H9 (cell line): ENCODE measurements around the gene CHRNG. TPM values are rescaled to one million over a fixed set of nuclear protein-coding genes. Genes with fewer than 3 reads are reported as not detected.

ENCODE experiments used
- DNase-seq: peaks from one replicate; pipeline ENCODE4 v3.0.0-alpha.2; 2017
- H2AFZ ChIP-seq: one replicate; pipeline ENCODE4 v1.6.1; 2013; ENCODE audit warnings: mild to moderate bottlenecking, low read length, control low read depth, moderate library complexity
- H2AK5ac ChIP-seq: 2 replicates; pipeline ENCODE4 v1.6.1; 2013; ENCODE audit warnings: low read length, control low read depth, mixed read lengths; ENCODE audit not compliant: insufficient read length
- H2BK120ac ChIP-seq: one replicate; pipeline ENCODE4 v1.6.1; 2013; ENCODE audit warnings: low read depth, mild to moderate bottlenecking, low read length, control low read depth, inconsistent platforms; ENCODE audit not compliant: poor library complexity, severe bottlenecking
- H2BK12ac ChIP-seq: 2 replicates; pipeline ENCODE4 v1.6.1; 2013; ENCODE audit warnings: low read length, control low read depth, mixed read lengths, low read depth; ENCODE audit not compliant: insufficient read length
- H2BK15ac ChIP-seq: 2 replicates; pipeline ENCODE4 v1.6.1; 2013; ENCODE audit warnings: low read depth, low read length, control low read depth
- H2BK20ac ChIP-seq: one replicate; pipeline ENCODE4 v1.6.1; 2013; ENCODE audit warnings: low read depth, mild to moderate bottlenecking, low read length, control low read depth, inconsistent platforms; ENCODE audit not compliant: poor library complexity, severe bottlenecking
- H2BK5ac ChIP-seq: 2 replicates; pipeline ENCODE4 v1.6.1; 2013; ENCODE audit warnings: low read length, control low read depth, mixed read lengths; ENCODE audit not compliant: insufficient read length
- H3K14ac ChIP-seq: 2 replicates; pipeline ENCODE4 v1.6.1; 2013; ENCODE audit warnings: low read length, control low read depth; ENCODE audit not compliant: insufficient read depth
- H3K18ac ChIP-seq: 2 replicates; pipeline ENCODE4 v1.6.1; 2013; ENCODE audit warnings: low read depth, mild to moderate bottlenecking, mixed read lengths, low read length, control low read depth; ENCODE audit not compliant: insufficient read length
- H3K23ac ChIP-seq: 2 replicates; pipeline ENCODE4 v1.6.1; 2013; ENCODE audit warnings: low read length, control low read depth, mixed read lengths, low read depth; ENCODE audit not compliant: insufficient read length
- H3K23me2 ChIP-seq: 2 replicates; pipeline ENCODE4 v1.6.1; 2013; ENCODE audit warnings: low read depth, mild to moderate bottlenecking, mixed read lengths, low read length, control low read depth; ENCODE audit not compliant: insufficient read length, poor library complexity, severe bottlenecking
- H3K27ac ChIP-seq: 2 replicates; pipeline ENCODE4 v1.5.1; 2013; ENCODE audit warnings: low read length, control low read depth, mixed read lengths, low read depth; ENCODE audit not compliant: insufficient read length
- H3K27me3 ChIP-seq: 2 replicates; pipeline ENCODE4 v1.6.1; 2013; ENCODE audit warnings: low read length, control low read depth, inconsistent platforms; ENCODE audit not compliant: insufficient read depth
- H3K4ac ChIP-seq: 2 replicates; pipeline ENCODE4 v1.6.1; 2013; ENCODE audit warnings: low read depth, mild to moderate bottlenecking, control low read depth, inconsistent platforms, low read length, moderate library complexity
- H3K4me1 ChIP-seq: 2 replicates; pipeline ENCODE4 v1.6.1; 2013; ENCODE audit warnings: low read length, control low read depth, inconsistent platforms; ENCODE audit not compliant: insufficient read depth
- H3K4me2 ChIP-seq: 2 replicates; pipeline ENCODE4 v1.6.1; 2013; ENCODE audit warnings: low read length, control low read depth, mixed read lengths; ENCODE audit not compliant: insufficient read length, insufficient read depth
- H3K56ac ChIP-seq: 2 replicates; pipeline ENCODE4 v1.6.1; 2013; ENCODE audit warnings: low read depth, mild to moderate bottlenecking, mixed read lengths, low read length, control low read depth; ENCODE audit not compliant: insufficient read length
- H3K79me1 ChIP-seq: 2 replicates; pipeline ENCODE4 v1.6.1; 2013; ENCODE audit warnings: low read depth, mild to moderate bottlenecking, moderate library complexity, low read length, control low read depth, inconsistent platforms; ENCODE audit not compliant: insufficient read depth, poor library complexity, severe bottlenecking
- H3K79me2 ChIP-seq: 2 replicates; pipeline ENCODE4 v1.6.1; 2013; ENCODE audit warnings: low read length, control low read depth, inconsistent platforms; ENCODE audit not compliant: insufficient read depth
- H3K9ac ChIP-seq: 2 replicates; pipeline ENCODE4 v1.6.1; 2013; ENCODE audit warnings: low read length, control low read depth, mixed read lengths; ENCODE audit not compliant: insufficient read length; ENCODE audit errors: extremely low read depth
- H3K9me3 ChIP-seq: one replicate; pipeline ENCODE4 v1.6.1; 2013; ENCODE audit warnings: low read depth, low read length, inconsistent platforms; ENCODE audit not compliant: control insufficient read depth
- H3T11ph ChIP-seq: one replicate; pipeline ENCODE4 v1.6.1; 2013; ENCODE audit warnings: mild to moderate bottlenecking, low read length, control low read depth, inconsistent platforms
- H4K20me1 ChIP-seq: one replicate; pipeline ENCODE4 v1.6.1; 2013; ENCODE audit not compliant: control insufficient read depth, insufficient read length, insufficient read depth
- H4K5ac ChIP-seq: 2 replicates; pipeline ENCODE4 v1.6.1; 2013; ENCODE audit warnings: low read depth, mild to moderate bottlenecking, mixed read lengths, low read length, control low read depth; ENCODE audit not compliant: insufficient read length
- H4K8ac ChIP-seq: replicated peaks from 2 replicates; pipeline ENCODE4 v1.6.1; 2013; ENCODE audit warnings: low read length, control low read depth, mixed read lengths, low read depth; ENCODE audit not compliant: insufficient read length
- H4K91ac ChIP-seq: 2 replicates; pipeline ENCODE4 v1.6.1; 2013; ENCODE audit warnings: low read depth, mild to moderate bottlenecking, moderate library complexity, mixed read lengths, low read length, control low read depth; ENCODE audit not compliant: insufficient read length
- H3K27ac Mint-ChIP-seq, 3 experiments: 2 replicates in 2 of 3; 3 replicates in 1 of 3; pipeline ENCODE4 v1.8.0; 2020 to 2021; ENCODE audit warnings: mixed read lengths in 3 of 3, mild to moderate bottlenecking in 1 of 3, moderate library complexity in 1 of 3
- H3K27me3 Mint-ChIP-seq: 2 replicates; pipeline ENCODE4 v1.8.0; 2021; ENCODE audit warnings: low read depth, mild to moderate bottlenecking, moderate library complexity, mixed read lengths
- H3K36me3 Mint-ChIP-seq, 3 experiments: 2 replicates in 2 of 3; 3 replicates in 1 of 3; pipeline ENCODE4 v1.8.0; 2020 to 2021; ENCODE audit warnings: low read depth in 3 of 3, mixed read lengths in 3 of 3; ENCODE audit not compliant: insufficient read depth in 1 of 3
- H3K4me1 Mint-ChIP-seq, 2 experiments: 2 replicates each; pipeline ENCODE4 v1.8.0; 2020; ENCODE audit warnings: mixed read lengths in 2 of 2
- H3K4me3 Mint-ChIP-seq, 2 experiments: 2 replicates in 1 of 2; 3 replicates in 1 of 2; pipeline ENCODE4 v1.8.0; 2020 to 2021; ENCODE audit warnings: mild to moderate bottlenecking in 2 of 2, mixed read lengths in 2 of 2, moderate library complexity in 1 of 2
- H3K9me3 Mint-ChIP-seq, 2 experiments: 2 replicates in 1 of 2; 3 replicates in 1 of 2; pipeline ENCODE4 v1.8.0; 2020; ENCODE audit warnings: mild to moderate bottlenecking in 2 of 2, mixed read lengths in 2 of 2, moderate library complexity in 1 of 2
- WGBS: extraction: QIAGEN DNeasy Blood & Tissue Kit; methylation state at CpG from one replicate; pipeline ENCODE4 v1.1.7; 2013; ENCODE audit warnings: missing lambda C conversion rate, low lambda C conversion rate, mixed read lengths; ENCODE audit not compliant: insufficient read length; ENCODE audit errors: extremely low coverage; 5-methylcytosine and 5-hydroxymethylcytosine counted together
- total RNA-seq: library from RNA; stranded (reverse); gene quantifications from 2 replicates; pipeline ENCODE4 v1.2.1, GENCODE V29; 2021
- TF ChIP-seq, protein P1 (sequence below): fragments of 200-600 bp; sonication (generic); conservative IDR thresholded peaks from 3 replicates; pipeline ENCODE4 v1.8.0; 2021; ENCODE audit warnings: antibody characterized with exemption, mild to moderate bottlenecking

Gene CHRNG
- total RNA-seq, 1 experiment from 2014 or later, result not detected

DNA sequence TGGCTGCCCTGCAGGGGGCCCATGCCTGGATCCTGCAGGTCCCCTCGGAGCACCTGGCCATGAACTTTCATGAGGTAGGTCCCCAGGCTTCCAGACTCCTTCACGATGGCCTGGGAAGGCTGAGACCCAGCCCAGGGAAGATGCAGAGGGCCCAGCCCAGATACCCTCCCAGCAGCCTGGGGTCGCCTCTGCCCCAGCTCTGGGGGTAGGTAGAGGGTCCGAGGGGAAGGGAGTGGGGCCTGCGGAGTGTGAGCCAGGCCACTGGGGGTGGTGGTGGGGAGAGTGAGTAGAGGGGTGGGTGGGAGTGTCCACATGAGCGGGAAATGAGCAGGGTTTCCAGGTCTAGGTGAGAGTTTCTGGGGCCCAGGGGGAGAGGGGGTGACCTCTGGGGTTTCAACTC lies 14.7 kb upstream of the CHRNG start:
- no peak overlapping the region for H3K27ac ChIP-seq
- no peak overlapping the region for H3K4me2 ChIP-seq
- no peak overlapping the region for H3K23ac ChIP-seq
- H2BK5ac ChIP-seq, result no peak overlapping the region
- H2BK12ac ChIP-seq, result no peak overlapping the region
- H3K56ac ChIP-seq, result no peak overlapping the region
- Mint-ChIP-seq H3K4me3 (peak overlapping the region in 1 of 2 experiments; percentile 67; a peak in 2 of 5 replicates), H3K4me1 (peaks cover 5 to 20% of the 10 kb centered on the region in 2 experiments), H3K36me3 (peaks cover 0 to 1% (median 0%) of the 10 kb centered on the region in 3 experiments; a peak in 1 of 7 replicates), H3K27ac (no peak overlapping the region), H3K27me3 (peaks cover 78% of the 10 kb centered on the region), H3K9me3 (no peaks in the 10 kb centered on the region)
- no peak overlapping the region for H2AK5ac ChIP-seq
- H3K9ac ChIP-seq, result no peak overlapping the region
- DNase-seq, result no peak
- no peaks in the 10 kb centered on the region for H3K4me1 ChIP-seq
- H3K79me1 ChIP-seq, result no peaks in the 10 kb centered on the region
- no peaks in the 10 kb centered on the region for H3K79me2 ChIP-seq
- H3T11ph ChIP-seq, result no peak overlapping the region
- H4K8ac ChIP-seq, result no peak overlapping the region
- H3K18ac ChIP-seq, result no peak overlapping the region
- peaks cover 15% of the 10 kb centered on the region for H3K27me3 ChIP-seq
- peaks cover 14% of the 10 kb centered on the region for H3K23me2 ChIP-seq
- no peak overlapping the region for H4K5ac ChIP-seq
- no peak overlapping the region for H3K14ac ChIP-seq
- WGBS, result no CpG with 5 or more reads among the region's 6 CpGs
- H2BK120ac ChIP-seq, result no peak overlapping the region
- no peaks in the 10 kb centered on the region for H4K20me1 ChIP-seq
- no peak overlapping the region for H2BK15ac ChIP-seq
- TF ChIP-seq, protein P1, sequence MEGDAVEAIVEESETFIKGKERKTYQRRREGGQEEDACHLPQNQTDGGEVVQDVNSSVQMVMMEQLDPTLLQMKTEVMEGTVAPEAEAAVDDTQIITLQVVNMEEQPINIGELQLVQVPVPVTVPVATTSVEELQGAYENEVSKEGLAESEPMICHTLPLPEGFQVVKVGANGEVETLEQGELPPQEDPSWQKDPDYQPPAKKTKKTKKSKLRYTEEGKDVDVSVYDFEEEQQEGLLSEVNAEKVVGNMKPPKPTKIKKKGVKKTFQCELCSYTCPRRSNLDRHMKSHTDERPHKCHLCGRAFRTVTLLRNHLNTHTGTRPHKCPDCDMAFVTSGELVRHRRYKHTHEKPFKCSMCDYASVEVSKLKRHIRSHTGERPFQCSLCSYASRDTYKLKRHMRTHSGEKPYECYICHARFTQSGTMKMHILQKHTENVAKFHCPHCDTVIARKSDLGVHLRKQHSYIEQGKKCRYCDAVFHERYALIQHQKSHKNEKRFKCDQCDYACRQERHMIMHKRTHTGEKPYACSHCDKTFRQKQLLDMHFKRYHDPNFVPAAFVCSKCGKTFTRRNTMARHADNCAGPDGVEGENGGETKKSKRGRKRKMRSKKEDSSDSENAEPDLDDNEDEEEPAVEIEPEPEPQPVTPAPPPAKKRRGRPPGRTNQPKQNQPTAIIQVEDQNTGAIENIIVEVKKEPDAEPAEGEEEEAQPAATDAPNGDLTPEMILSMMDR, result no peak
- H4K91ac ChIP-seq, result no peak overlapping the region
- H2BK20ac ChIP-seq, result no peak overlapping the region
- H3K9me3 ChIP-seq, result no peaks in the 10 kb centered on the region
- no peak overlapping the region for H3K4ac ChIP-seq
- H2AFZ ChIP-seq, result no peak overlapping the region
